SKM-1 treated with dmso at 0.1 percent for 144 hours (cell line): Measurements from ENCODE around the gene MSANTD1.

ENCODE experiments used
- DNase-seq: peaks from one replicate; lab custom pipeline; 2025; ENCODE audit not compliant: unreplicated experiment; lab: John Stamatoyannopoulos, UW

The MSANTD1 gene

DNA sequence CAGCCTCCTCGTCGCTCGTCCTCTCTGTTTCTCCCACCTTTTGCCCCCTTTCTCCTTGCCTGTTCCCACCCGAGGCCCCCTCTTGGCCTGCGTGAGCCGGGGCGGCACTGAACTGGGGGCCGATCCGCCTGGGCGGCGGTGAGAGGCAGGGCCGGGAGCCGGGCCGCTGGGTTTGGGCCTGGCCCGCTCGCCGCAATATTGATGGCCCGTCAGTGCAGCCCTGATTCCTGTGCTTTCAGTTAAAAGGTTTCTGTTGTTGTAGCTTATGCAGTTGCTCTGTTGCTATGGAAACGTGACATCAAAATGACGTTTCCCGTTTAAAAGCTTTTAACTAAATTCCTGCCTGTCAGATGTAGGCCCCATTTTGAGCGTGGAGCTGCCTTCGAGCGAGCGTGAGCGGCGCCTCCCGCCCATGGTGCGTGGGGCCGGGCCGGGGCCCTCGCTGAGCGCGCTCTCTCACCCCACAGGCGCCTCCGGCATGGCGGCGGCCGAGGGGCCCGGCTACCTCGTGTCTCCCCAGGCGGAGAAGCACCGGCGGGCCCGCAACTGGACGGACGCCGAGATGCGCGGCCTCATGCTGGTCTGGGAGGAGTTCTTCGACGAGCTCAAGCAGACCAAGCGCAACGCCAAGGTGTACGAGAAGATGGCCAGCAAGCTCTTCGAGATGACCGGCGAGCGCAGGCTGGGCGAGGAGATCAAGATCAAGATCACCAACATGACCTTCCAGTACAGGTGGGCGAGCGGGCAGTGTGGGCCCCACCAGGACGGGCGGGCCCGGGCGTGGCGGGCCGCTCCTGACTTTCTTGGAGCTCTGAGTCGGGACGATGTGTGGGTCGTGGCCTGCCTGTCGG lies at the start of gene MSANTD1:
TSS of gene MSANTD1 (plus strand) at position 349 of the 851 bp plus-strand sequence. CDS start at position 413, 64 bp downstream.
- DNase-seq = no peak

GRCh38 chr4:3199653-3200422 lies 49.1 kb upstream of the MSANTD1 start:
- DNase-seq = no peak

DNA sequence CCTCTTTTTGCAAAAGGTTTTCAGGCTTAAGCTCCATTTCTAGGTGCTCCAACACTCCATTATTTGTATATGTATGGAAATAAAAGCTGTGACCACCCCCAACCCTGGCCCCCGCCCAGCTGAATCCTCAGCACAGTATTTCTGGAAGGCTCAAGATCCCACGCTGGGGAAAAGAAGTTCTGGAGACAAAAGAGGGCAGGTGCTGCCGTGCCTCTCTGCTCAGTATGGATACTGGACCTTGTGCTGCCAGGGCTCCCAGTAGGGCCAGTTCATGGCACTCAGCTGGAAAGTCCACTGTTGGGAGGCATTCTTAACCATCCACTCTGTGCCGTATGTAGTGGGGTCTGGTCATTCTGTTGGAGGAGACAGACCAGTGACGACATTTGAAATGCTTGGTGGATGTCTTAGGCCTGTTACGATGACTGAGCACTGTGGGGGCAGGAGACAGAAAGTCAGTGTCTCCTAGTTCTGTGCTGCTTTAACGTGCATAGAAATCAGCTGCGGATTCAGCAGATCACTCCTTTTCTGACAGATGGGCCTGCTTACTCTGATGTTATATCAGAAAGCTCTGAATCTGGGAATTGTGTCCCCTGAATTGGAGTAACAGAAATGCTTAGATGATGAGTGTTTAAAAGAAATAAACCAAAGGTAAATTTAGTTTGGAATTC lies 48.4 kb upstream of the MSANTD1 start:
- no peak for DNase-seq

DNA sequence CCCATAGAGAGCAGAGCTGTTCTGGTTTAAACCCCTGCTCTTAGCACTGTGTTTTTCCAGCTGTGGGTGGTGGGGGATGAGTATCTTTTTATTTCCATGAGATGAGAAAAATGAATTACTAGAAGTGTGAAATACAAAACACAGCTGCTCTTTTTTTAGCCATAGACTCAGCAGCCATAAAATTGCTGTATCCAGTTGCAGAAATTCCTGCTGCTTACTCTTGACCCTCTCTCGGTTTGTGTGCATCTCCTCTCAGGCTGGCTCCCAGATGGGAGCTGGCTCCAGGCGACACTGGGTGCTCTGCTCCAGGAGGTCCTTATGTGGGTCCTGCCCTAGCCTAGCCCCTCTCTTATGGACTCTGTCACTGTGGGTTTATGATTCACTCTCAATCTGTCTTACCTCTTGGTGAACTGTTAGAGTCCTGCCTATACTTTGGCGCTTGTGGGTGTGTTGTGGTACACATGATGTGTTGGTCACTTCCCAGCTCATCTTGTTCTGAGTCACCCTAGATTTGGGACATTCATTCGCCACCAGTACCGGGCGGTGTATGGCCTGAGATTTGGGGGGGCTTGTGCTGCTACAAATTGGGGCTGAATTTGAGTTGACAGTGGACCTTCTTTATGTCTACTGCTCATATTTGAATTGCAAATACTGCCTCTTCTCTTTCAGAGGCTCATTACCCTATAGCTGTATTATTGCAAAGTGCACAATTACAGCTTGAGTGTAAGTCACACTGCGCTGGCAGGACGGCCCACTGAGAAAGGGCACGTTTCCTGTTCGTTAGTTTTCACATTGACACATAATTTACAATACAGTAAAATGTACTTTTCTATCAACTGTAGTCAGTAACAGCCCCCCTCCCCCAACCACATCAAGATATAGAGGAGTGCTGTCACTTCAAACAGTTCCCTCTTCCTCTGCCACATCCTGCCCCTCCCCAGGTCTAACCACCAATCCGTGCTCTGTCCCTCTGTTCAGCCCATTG lies 46.9 kb upstream of the MSANTD1 start:
- DNase-seq = peak; percentile 20

GRCh38 chr4:3202836-3203820 lies 45.8 kb upstream of the MSANTD1 start:
- no peak for DNase-seq

- DNase-seq = no peak
Observed at GRCh38 chr4:3203971-3204431, 45.0 kb upstream of the MSANTD1 start.

GRCh38 chr4:3205995-3206394 lies 43.0 kb upstream of the MSANTD1 start:
- DNase-seq = no peak

- DNase-seq = no peak
Observed at GRCh38 chr4:3206439-3207100, 42.4 kb upstream of the MSANTD1 start.

GRCh38 chr4:3207531-3208037 lies 41.4 kb upstream of the MSANTD1 start:
- no peak for DNase-seq

DNA sequence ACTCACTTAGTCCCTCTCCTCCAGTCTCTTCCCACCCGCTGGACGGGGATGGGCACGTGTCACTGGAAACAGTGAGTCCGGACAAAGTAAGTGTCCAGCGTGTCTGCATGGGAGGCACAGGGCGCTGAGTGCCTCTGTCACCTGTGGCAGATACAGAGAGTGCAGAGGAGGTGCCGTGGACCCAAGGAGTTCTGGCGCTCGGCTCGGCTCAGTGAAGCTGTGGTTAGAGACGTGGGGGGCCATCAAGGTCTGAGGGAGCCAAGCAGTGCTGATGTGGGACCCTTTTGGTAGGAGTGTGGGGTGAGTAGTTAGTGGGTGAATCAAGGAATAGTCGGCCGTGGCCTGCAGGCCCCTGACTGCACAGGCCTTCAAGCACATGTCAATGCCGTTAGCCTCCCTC lies 40.1 kb upstream of the MSANTD1 start:
- DNase-seq = no peak

GRCh38 chr4:3209551-3210325 lies 39.2 kb upstream of the MSANTD1 start:
- no peak for DNase-seq

GRCh38 chr4:3210467-3210866 lies 38.5 kb upstream of the MSANTD1 start:
- no peak for DNase-seq

- DNase-seq = no peak
Observed at GRCh38 chr4:3211866-3212265, 37.1 kb upstream of the MSANTD1 start.

DNA sequence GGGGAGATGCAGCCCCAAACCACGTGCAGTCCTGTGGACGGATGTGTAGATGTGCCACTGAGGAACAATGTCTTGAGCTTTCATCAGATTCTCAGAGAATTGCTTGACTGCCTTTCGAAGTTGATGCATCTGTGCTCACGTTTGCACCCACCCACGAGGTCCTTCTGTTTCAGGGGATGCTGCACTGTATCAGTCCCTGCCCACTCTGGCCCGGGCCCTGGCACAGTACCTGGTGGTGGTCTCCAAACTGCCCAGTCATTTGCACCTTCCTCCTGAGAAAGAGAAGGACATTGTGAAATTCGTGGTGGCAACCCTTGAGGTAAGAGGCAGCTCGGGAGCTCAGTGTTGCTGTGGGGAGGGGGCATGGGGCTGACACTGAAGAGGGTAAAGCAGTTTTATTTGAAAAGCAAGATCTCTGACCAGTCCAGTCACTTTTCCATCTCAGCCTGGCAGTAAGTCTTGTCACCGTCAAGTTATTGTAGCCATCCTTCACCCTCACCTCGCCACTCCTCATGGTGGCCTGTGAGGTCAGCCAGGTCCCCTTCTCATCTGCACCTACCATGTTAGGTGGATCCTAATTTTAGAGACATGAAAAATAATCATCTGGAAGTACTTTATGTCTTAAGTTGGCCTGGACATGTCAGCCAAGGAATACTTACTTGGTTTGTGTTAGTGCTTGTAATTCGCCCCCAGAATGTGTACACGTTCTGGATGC lies 36.4 kb upstream of the MSANTD1 start:
- DNase-seq = no peak

DNA sequence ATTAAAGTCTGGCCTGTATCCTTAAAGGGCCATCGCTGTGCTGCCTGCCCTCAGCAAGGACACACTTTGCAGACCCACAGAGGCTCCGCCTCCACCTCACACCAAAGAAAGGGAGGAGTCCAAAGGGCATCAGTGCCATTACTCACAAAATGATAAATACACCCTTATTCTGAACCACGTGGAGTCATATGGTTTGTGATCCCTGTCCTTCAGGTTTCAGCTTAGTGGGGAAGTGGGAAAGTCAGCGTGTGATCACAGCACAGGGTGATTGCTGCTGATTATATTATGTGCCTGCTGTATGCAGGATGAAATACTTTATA lies 35.9 kb upstream of the MSANTD1 start:
- no peak for DNase-seq

DNA sequence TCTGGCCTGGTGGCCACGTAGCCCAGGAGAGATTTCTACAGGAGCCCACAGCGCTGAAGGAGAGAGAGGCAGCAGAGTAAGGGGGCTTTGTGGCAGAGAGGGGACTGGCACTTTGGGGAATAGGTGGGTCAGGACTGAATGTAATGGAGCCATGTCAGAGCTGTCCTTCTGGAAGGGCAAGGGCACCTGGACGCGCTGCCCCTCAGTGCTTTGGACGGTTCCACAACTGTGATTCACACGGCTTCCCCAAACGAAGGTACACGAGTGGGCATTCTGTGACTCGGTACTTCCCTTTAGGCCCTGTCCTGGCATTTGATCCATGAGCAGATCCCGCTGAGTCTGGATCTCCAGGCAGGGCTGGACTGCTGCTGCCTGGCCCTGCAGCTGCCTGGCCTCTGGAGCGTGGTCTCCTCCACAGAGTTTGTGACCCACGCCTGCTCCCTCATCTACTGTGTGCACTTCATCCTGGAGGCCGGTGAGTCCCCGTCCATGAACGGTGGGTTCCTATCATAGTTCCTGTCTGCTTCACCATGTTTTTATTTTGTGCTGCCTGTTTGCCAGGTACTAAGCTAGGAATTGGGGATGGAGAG lies 35.2 kb upstream of the MSANTD1 start:
- no peak for DNase-seq

- DNase-seq = no peak
Observed at GRCh38 chr4:3215256-3215655, 33.7 kb upstream of the MSANTD1 start.
